Parathyroid adenoma (tissue), 2 donors: Measurements from ENCODE around the gene LPP.

Experiments used
- H2AFZ ChIP-seq: fragments of 300-600 bp; sonication (generic); one replicate; pipeline ENCODE4 v1.7.0; 2017; ENCODE audit warnings: antibody characterized with exemption, mild to moderate bottlenecking
- H3K27ac ChIP-seq: fragments of 300-600 bp; sonication (generic); one replicate; pipeline ENCODE4 v1.7.0; 2017
- H3K27me3 ChIP-seq: fragments of 300-600 bp; sonication (generic); one replicate; pipeline ENCODE4 v1.7.0; 2017; ENCODE audit warnings: low read length; ENCODE audit not compliant: control insufficient read depth, insufficient read depth
- H3K36me3 ChIP-seq: fragments of 300-600 bp; sonication (generic); one replicate; pipeline ENCODE4 v1.7.0; 2017; ENCODE audit warnings: low read length; ENCODE audit not compliant: control insufficient read depth, insufficient read depth
- H3K4me1 ChIP-seq: fragments of 300-600 bp; sonication (generic); one replicate; pipeline ENCODE4 v1.7.0; 2017; ENCODE audit warnings: control low read depth
- H3K4me2 ChIP-seq: fragments of 300-600 bp; sonication (generic); one replicate; pipeline ENCODE4 v1.7.0; 2017; ENCODE audit warnings: low read length
- H3K4me3 ChIP-seq: fragments of 300-600 bp; sonication (generic); one replicate; pipeline ENCODE4 v1.7.0; 2017; ENCODE audit warnings: low read depth, low read length
- H3K79me2 ChIP-seq: fragments of 300-600 bp; sonication (generic); one replicate; pipeline ENCODE4 v1.7.0; 2017; ENCODE audit warnings: control low read depth
- H3K9ac ChIP-seq: fragments of 300-600 bp; sonication (generic); one replicate; pipeline ENCODE4 v1.7.0; 2017; ENCODE audit warnings: mild to moderate bottlenecking
- H3K9me3 ChIP-seq: fragments of 300-600 bp; sonication (generic); one replicate; pipeline ENCODE4 v1.7.0; 2017; ENCODE audit warnings: low read length; ENCODE audit not compliant: control insufficient read depth
- CTCF ChIP-seq: fragments of 300-600 bp; sonication (generic); IDR thresholded peaks from one replicate; pipeline ENCODE4 v1.7.0; 2017; ENCODE audit warnings: antibody characterized with exemption, mild to moderate bottlenecking
- donor health status: primary hyperparathyroidism.

LPP gene

DNA sequence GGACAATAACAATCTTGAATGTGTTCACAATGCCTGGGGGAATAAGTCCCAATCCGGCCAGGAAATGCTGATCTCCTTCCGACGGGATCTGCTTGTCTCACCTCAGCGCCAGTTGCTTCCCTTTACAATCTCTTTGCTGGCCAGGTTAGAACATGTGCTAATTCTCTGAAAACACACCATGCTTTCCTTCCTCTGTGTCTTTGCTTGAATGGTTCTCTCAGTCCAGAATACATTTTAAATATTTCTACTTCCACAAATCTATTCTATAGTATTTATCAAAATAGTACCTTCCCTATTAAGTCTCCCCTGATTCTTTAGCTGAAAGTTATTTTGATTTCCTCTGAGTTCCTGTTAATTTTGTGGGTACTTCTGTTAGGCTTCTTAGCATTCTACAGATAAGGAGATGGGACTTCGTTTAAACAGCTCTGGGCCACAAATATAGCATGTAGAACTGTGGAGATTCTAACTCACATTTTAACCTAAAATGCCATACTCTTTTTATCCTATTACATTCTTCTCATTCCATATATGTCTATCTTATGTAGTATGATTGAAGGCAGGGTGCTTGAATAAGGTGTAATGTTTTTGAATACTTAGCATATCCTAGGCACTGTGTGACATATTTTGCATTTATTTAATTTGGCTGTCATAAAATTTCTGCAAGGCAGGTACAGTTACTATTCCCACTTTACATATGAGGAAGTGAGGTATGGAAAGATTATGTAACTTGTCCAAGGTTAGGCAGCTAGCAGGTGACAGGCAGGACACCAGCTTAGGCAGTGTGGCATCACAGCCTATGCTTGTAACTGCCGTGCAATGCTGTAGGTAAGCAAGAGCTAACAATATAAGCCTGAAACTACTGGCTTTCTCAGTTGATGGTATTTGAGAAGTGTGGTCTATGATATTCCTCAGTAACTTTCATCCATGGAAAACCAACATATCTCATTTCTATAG, 299.8 kb downstream of the LPP start:
- Histone ChIP-seq H3K27me3 (no peaks in the 10 kb centered on the region), H3K79me2 (no peaks in the 10 kb centered on the region), H3K4me1 (no peaks in the 10 kb centered on the region), H3K4me3 (no peak overlapping the region), H3K27ac (no peak overlapping the region), H3K4me2 (no peak overlapping the region), H3K9ac (no peak overlapping the region), H2AFZ (no peak overlapping the region), H3K36me3 (no peaks in the 10 kb centered on the region), H3K9me3 (no peaks in the 10 kb centered on the region)
- no peak for TF ChIP-seq CTCF

DNA sequence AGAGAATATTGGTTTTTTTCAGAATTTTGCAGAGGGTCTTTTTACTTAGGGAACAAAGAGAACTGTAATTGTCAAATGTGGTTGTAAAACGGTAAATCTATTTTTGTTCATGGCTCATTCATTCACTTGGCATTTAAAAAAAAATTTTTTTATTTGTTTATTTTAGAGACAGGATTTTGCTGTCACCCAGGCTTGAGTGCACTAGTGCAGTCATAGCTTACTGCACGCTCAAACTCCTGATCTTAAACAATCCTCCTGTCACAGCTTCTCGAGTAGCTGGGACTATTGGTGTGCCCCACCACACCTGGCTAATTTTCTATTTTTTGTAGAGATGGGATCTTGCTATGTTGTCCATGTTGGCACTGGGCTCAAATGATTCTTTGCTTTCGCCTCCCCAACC, 301.8 kb downstream of the LPP start:
- Histone ChIP-seq H3K4me2 (no peak overlapping the region), H3K9me3 (no peaks in the 10 kb centered on the region), H3K27me3 (no peaks in the 10 kb centered on the region), H3K36me3 (no peaks in the 10 kb centered on the region), H3K79me2 (no peaks in the 10 kb centered on the region), H3K9ac (no peak overlapping the region), H3K4me1 (no peaks in the 10 kb centered on the region), H2AFZ (no peak overlapping the region), H3K4me3 (no peak overlapping the region), H3K27ac (no peak overlapping the region)
- TF ChIP-seq CTCF, result no peak

DNA sequence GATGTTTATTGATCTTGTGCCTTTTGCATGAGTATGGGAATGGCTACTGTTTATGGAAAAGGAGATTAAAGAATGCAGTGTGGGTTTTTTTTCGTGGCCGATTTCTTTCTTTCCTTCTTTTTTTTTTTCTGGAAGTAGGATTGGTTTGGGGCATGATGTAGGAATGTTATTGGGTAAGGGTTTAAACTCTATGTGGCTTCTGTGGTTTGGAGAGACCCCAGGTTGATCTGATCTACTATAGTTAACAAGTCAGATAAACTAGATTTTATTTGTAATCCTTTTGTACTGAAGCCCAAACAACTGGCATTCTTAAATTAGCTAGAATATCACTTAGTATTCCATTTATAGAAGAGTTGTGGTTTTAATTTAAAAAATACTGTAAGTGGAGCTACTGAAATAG, 304.8 kb downstream of the LPP start:
- H3K27me3 ChIP-seq, result no peaks in the 10 kb centered on the region
- H3K4me2 ChIP-seq, result no peak overlapping the region
- H3K4me1 ChIP-seq, result no peaks in the 10 kb centered on the region
- no peak overlapping the region for H3K27ac ChIP-seq
- no peak for TF ChIP-seq CTCF
- H3K4me3 ChIP-seq, result no peak overlapping the region
- H3K9ac ChIP-seq, result no peak overlapping the region
- no peaks in the 10 kb centered on the region for H3K9me3 ChIP-seq
- no peak overlapping the region for H2AFZ ChIP-seq
- no peaks in the 10 kb centered on the region for H3K79me2 ChIP-seq
- no peaks in the 10 kb centered on the region for H3K36me3 ChIP-seq

DNA sequence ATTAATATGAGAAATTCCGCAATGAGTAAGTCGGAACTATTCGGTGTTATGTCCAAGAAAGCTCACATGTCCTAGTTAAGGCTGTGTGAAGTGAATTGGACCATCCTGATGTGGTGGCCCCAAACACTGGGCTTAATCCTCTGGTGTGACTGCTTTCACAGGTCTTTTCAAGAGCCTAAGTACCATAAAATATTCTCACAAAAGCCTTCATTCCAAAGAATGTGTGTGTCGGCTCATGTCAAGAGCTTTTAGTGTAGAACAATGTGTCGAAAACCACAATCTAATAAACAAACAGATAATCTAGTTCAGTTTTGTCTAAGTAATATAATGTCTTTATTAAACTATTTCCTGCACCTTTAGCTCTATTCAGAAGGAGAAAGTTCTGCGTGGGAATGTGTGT, 311.4 kb downstream of the LPP start:
- TF ChIP-seq CTCF, result no peak
- Histone ChIP-seq H3K36me3 (no peaks in the 10 kb centered on the region), H2AFZ (no peak overlapping the region), H3K27me3 (no peaks in the 10 kb centered on the region), H3K4me2 (no peak overlapping the region), H3K4me3 (no peak overlapping the region), H3K9me3 (no peaks in the 10 kb centered on the region), H3K27ac (no peak overlapping the region), H3K79me2 (no peaks in the 10 kb centered on the region), H3K4me1 (no peaks in the 10 kb centered on the region), H3K9ac (no peak overlapping the region)

DNA sequence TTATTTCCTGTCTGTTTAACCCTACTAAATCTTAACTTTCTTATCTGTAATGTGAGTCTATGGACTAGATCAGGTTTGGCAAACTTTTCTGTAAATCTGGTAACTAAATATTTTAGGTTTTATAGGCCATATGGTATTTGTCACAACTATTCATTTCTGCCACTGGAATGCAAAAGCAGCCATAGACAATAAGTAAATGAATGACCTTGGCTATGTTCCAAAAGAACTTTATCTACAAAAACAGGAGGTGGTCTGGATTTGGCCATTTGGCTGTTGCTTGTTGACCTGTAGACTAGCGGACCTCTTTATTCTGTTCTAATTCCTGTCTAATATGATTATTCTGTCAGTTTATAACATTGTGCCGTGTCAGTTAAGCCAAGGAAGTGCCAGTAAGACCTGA, 314.2 kb downstream of the LPP start:
- H3K9me3 ChIP-seq, result no peaks in the 10 kb centered on the region
- no peaks in the 10 kb centered on the region for H3K79me2 ChIP-seq
- no peak overlapping the region for H3K4me3 ChIP-seq
- H3K4me2 ChIP-seq, result no peak overlapping the region
- H2AFZ ChIP-seq, result no peak overlapping the region
- peaks cover 6% of the 10 kb centered on the region for H3K4me1 ChIP-seq
- H3K27me3 ChIP-seq, result no peaks in the 10 kb centered on the region
- H3K36me3 ChIP-seq, result no peaks in the 10 kb centered on the region
- no peak overlapping the region for H3K9ac ChIP-seq
- no peak overlapping the region for H3K27ac ChIP-seq
- TF ChIP-seq CTCF, result no peak
